ENCODE results near the gene CHCHD6. TPM values are rescaled to one million over a fixed set of nuclear protein-coding genes. Genes with fewer than 3 reads are reported as not detected.

The CHCHD6 gene
- total RNA-seq, 1 donor from 2014 or later: 13.1 TPM

DNA sequence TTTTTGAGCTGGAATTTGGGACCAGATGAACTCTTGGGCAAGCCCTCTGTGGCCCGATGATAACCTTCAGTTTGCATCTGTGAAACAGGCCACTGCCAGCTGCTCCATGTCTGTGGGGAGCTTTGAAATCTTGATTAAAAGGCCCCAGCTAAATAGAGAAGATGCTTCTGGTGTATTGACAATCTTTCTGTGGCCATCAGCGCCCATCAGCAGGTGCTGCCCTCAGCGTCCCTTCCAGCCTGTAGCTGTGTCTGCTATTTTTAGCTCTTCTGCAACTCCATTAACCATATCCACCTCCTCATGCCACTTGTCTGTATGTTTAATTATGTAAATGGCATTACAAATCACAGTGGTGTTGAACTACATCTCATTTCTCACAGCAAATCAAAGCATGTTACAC lies 54.0 kb downstream of the CHCHD6 start:
- Mint-ChIP-seq H3K27ac (ENCODE audit: unreplicated experiment) (no peak overlapping the region), H3K27me3 (ENCODE audit: unreplicated experiment) (peaks cover 2% of the 10 kb centered on the region), H3K9me3 (ENCODE audit: unreplicated experiment) (peaks cover 3% of the 10 kb centered on the region), H3K4me3 (ENCODE audit: unreplicated experiment) (no peak overlapping the region), H3K36me3 (ENCODE audit: unreplicated experiment) (no peaks in the 10 kb centered on the region), H3K4me1 (ENCODE audit: unreplicated experiment) (peaks cover 14% of the 10 kb centered on the region)
- no peak for TF ChIP-seq CTCF (IDR thresholded peaks at IDR 0.05)
- no peak for DNase-seq (ENCODE audit: extremely low spot score, unreplicated experiment)

DNA sequence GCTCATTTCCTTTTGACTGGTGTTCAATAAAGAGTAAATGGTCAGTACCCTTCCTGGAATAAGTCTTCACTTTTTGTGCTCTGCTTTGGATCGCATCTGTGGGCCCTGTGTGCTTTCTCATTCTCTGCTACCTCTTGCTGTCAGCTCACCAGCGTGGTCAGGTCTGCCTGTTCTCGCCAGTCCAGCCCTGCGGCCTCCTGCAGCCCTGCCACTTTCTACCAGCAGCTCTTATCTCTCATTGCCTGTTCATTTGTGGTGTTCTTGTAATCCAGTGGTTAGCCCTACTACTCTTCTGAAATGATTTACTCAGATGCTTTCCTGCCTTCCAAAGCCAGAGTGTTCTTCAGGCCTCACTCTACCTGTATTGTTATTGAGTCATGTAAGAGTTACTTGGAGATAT lies 54.8 kb downstream of the CHCHD6 start:
- H3K36me3 Mint-ChIP-seq (ENCODE audit: unreplicated experiment): no peaks in the 10 kb centered on the region
- H3K4me3 Mint-ChIP-seq (ENCODE audit: unreplicated experiment): no peak overlapping the region
- no peak for TF ChIP-seq CTCF (IDR thresholded peaks at IDR 0.05)

GRCh38 chr3:126760541-126760940 lies 56.5 kb downstream of the CHCHD6 start:
- H3K4me3 Mint-ChIP-seq (ENCODE audit: unreplicated experiment): no peak overlapping the region
- H3K9me3 Mint-ChIP-seq (ENCODE audit: unreplicated experiment): peaks cover 3% of the 10 kb centered on the region
- H3K27ac Mint-ChIP-seq (ENCODE audit: unreplicated experiment): no peak overlapping the region
- TF ChIP-seq CTCF (IDR thresholded peaks at IDR 0.05): no peak
- peaks cover 2% of the 10 kb centered on the region for H3K27me3 Mint-ChIP-seq (ENCODE audit: unreplicated experiment)
- no peak for DNase-seq (ENCODE audit: extremely low spot score, unreplicated experiment)
- no peaks in the 10 kb centered on the region for H3K36me3 Mint-ChIP-seq (ENCODE audit: unreplicated experiment)
- no peaks in the 10 kb centered on the region for H3K4me1 Mint-ChIP-seq (ENCODE audit: unreplicated experiment)

More for the DNA sequence above, 54.8 kb downstream of the CHCHD6 start:
- peaks cover 3% of the 10 kb centered on the region for H3K9me3 Mint-ChIP-seq (ENCODE audit: unreplicated experiment)
- peak; percentile 66 for DNase-seq (ENCODE audit: extremely low spot score, unreplicated experiment)
- H3K27me3 Mint-ChIP-seq (ENCODE audit: unreplicated experiment): peaks cover 2% of the 10 kb centered on the region
- H3K4me1 Mint-ChIP-seq (ENCODE audit: unreplicated experiment): peaks cover 5% of the 10 kb centered on the region
- H3K27ac Mint-ChIP-seq (ENCODE audit: unreplicated experiment): no peak overlapping the region

- no peak for DNase-seq (ENCODE audit: extremely low spot score, unreplicated experiment)
- Mint-ChIP-seq H3K9me3 (ENCODE audit: unreplicated experiment) (peaks cover 3% of the 10 kb centered on the region), H3K27ac (ENCODE audit: unreplicated experiment) (no peak overlapping the region), H3K36me3 (ENCODE audit: unreplicated experiment) (no peaks in the 10 kb centered on the region), H3K27me3 (ENCODE audit: unreplicated experiment) (peaks cover 2% of the 10 kb centered on the region), H3K4me3 (ENCODE audit: unreplicated experiment) (no peak overlapping the region), H3K4me1 (ENCODE audit: unreplicated experiment) (no peaks in the 10 kb centered on the region)
- TF ChIP-seq CTCF (IDR thresholded peaks at IDR 0.05): no peak
These were observed 59.0 kb downstream of the CHCHD6 start for GRCh38 chr3:126763035-126763434.

DNA sequence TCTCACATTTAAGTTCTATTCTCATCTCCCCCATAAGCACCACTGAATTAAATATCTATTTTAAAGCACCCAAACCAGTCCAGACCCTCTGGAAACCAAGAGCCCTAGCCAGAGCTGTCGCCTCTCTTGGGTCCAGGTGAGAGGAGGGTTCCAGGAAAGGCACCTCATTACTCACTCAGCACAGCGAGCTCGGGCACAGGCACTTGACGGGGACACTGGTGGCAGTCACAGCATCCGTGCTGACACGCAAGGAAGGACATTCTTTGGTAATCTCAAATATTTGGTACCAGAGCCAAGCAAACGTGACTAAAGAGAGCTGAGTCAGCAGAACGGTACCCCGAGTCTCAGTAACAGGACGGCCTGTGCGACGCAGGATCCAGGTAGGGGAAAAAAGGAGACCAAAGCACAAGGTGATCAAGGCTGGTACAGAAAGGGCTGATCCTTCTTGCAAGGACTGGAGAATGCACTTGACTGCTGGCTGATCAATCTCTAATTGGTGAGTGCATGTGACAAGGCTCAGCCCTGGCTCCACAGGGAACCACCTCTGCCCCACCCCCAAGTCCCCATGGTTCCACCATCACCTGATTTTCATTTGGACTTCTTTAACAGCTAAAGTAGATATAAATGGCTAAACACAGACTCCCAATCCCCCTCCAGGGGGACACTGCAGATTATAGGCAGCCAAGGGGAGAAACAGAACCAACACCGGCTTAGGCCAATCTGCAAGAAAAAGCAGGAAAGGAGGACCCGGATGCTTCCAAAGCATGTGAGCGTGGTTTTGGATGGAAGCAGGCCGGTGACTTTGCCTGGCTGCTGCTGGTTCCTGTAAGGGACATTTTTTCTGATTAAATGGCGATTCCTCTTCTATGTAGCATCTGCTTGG lies 61.4 kb downstream of the CHCHD6 start:
- H3K27ac Mint-ChIP-seq (ENCODE audit: unreplicated experiment): no peak overlapping the region
- peaks cover 3% of the 10 kb centered on the region for H3K9me3 Mint-ChIP-seq (ENCODE audit: unreplicated experiment)
- H3K27me3 Mint-ChIP-seq (ENCODE audit: unreplicated experiment): peaks cover 2% of the 10 kb centered on the region
- no peak for TF ChIP-seq CTCF (IDR thresholded peaks at IDR 0.05)
- no peak overlapping the region for H3K4me3 Mint-ChIP-seq (ENCODE audit: unreplicated experiment)
- H3K4me1 Mint-ChIP-seq (ENCODE audit: unreplicated experiment): no peaks in the 10 kb centered on the region
- peak; percentile 69 for DNase-seq (ENCODE audit: extremely low spot score, unreplicated experiment)
- no peaks in the 10 kb centered on the region for H3K36me3 Mint-ChIP-seq (ENCODE audit: unreplicated experiment)
